IgD-negative memory B cell (primary cell): ENCODE results near the gene HSD3B2. TPM values are rescaled to one million over a fixed set of nuclear protein-coding genes. Genes with fewer than 3 reads are reported as not detected.

Experiments
- H3K27ac Mint-ChIP-seq, 3 donors: one replicate each; pipeline ENCODE4 v1.8.0; 2020 to 2022; ENCODE audit warnings: mild to moderate bottlenecking in 3 of 3, mixed read lengths in 3 of 3, moderate library complexity in 1 of 3
- H3K27me3 Mint-ChIP-seq: one replicate; pipeline ENCODE4 v1.8.0; 2021; ENCODE audit warnings: mixed read lengths
- H3K36me3 Mint-ChIP-seq: one replicate; pipeline ENCODE4 v1.8.0; 2020; ENCODE audit warnings: mild to moderate bottlenecking, mixed read lengths
- H3K4me1 Mint-ChIP-seq, 3 donors: one replicate each; pipeline ENCODE4 v1.8.0; 2020 to 2022; ENCODE audit warnings: mixed read lengths in 3 of 3, mild to moderate bottlenecking in 1 of 3
- H3K4me3 Mint-ChIP-seq, 4 donors: one replicate each; pipeline ENCODE4 v1.8.0; 2020 to 2022; ENCODE audit warnings: mild to moderate bottlenecking in 4 of 4, mixed read lengths in 4 of 4, moderate library complexity in 3 of 4
- H3K9me3 Mint-ChIP-seq, 3 donors: one replicate each; pipeline ENCODE4 v1.8.0; 2020 to 2021; ENCODE audit warnings: mixed read lengths in 3 of 3, mild to moderate bottlenecking in 1 of 3
- polyA plus RNA-seq: library from polyadenylated mRNA; unstranded; fragments of 300-500 nt; fragmentation: Illumina TruSeq; gene quantifications from one replicate; pipeline ENCODE4 v1.2.3, GENCODE V29; 2021

The HSD3B2 gene
- polyA plus RNA-seq, 1 donor from 2014 or later: not detected

DNA sequence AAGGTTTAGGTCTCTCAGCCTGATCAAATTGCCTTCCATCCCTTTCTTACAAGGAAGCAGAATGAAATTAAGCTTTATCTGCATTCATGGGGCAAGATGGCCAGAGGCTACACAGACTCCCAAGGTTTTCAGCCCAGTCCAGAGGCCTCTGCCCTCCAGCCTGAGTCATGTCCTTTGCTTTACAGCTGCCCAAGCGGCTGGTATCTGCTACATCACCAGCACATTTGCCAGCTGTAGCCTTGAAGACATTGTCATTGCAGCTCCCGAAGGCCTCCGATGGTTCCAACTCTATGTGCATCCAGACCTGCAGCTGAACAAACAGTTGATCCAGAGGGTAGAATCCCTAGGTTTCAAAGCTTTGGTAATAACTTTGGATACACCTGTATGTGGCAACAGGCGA, 30.4 kb upstream of the HSD3B2 start:
- Mint-ChIP-seq H3K4me1 (peaks cover 0 to 2% (median 0%) of the 10 kb centered on the region in 3 donors), H3K27me3 (peaks cover 3% of the 10 kb centered on the region), H3K4me3 (no peak overlapping the region), H3K9me3 (peaks cover 0 to 1% (median 0%) of the 10 kb centered on the region in 3 donors), H3K36me3 (no peaks in the 10 kb centered on the region), H3K27ac (no peak overlapping the region)

DNA sequence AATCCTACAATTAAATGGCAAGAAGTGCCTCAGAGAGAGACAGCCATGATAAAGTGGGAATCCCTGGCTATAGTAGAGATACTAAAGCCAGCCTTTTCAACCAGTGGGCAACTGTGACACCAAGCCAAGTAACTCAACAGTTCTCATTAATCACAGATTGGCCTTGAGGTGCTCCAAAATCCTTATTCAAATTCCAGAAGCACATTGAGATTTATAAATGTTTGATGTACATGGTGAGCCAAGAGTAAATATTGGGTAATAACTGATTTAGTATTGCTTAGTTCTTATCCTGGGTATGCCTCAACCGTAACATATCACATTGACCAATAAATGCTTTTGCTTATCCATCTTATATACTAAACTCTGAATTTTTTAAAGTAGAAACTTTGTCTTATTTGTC, 29.3 kb upstream of the HSD3B2 start:
- peaks cover 4% of the 10 kb centered on the region for H3K27me3 Mint-ChIP-seq
- H3K4me3 Mint-ChIP-seq: no peak overlapping the region
- H3K4me1 Mint-ChIP-seq: no peaks in the 10 kb centered on the region
- peaks cover 0 to 1% (median 0%) of the 10 kb centered on the region in 3 donors for H3K9me3 Mint-ChIP-seq
- no peak overlapping the region for H3K27ac Mint-ChIP-seq
- no peaks in the 10 kb centered on the region for H3K36me3 Mint-ChIP-seq

DNA sequence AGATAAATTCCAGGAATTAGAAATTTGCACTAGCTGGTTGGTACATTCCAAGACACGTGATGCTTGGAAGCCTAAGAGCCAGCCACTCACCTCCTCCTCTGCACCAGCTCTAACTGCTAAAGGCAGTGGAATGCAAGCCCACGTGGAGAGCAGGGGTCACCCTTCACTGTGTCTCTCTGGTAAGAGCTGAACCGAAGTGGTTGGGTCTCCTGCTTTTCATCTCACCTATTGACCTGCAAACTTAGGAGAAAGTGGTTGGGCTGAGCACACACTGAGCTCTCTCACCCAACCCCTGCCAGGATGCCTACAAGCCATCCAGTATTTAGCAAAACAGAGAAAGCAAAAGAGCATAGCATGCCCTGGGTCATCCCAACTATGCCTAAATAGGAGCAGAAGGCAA, 27.1 kb upstream of the HSD3B2 start:
- Mint-ChIP-seq H3K4me3 (no peak overlapping the region), H3K36me3 (no peaks in the 10 kb centered on the region), H3K9me3 (no peaks in the 10 kb centered on the region), H3K4me1 (no peaks in the 10 kb centered on the region), H3K27me3 (peaks cover 6% of the 10 kb centered on the region), H3K27ac (no peak overlapping the region)

DNA sequence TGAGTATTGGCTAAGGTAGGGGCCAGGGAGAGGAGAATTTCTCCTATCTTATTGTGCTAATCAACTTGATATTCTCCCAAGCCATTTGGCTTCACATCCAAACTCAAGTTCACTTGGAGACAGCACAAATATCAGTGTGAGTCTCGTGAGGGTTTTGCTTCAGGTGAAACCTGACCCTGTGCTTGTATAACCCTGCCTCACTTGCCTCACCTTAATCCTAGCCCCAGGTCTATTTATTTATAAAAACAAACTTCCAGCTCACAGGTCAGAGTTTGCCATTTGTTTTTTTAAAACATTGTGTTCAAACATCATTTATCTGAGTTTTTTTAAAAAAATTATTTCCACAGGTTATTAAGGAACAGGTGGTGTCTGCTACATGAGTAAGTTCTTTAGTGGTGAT, 26.5 kb upstream of the HSD3B2 start:
- Mint-ChIP-seq H3K4me1 (no peaks in the 10 kb centered on the region), H3K4me3 (no peak overlapping the region), H3K9me3 (no peaks in the 10 kb centered on the region), H3K36me3 (no peaks in the 10 kb centered on the region), H3K27ac (no peak overlapping the region), H3K27me3 (peaks cover 4% of the 10 kb centered on the region)

DNA sequence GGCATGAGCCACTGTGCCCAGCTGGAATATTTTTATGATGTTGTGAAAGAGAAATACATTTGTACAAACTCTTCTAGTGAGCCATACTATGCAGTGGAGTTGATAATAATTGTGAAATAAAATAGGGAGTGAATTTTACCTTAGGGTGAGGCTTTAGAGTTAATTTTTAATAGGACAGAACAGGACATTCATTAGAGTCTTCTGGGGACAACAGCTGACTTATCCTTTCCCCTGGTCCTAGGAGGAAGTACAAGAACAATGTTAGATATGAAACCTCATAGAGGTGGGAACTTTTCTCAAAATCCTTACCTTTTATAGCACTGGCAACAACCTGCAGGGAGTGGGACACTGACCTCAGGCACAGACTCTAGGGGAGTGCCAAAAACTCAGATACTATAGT, 24.4 kb upstream of the HSD3B2 start:
- no peak overlapping the region for H3K4me3 Mint-ChIP-seq
- no peaks in the 10 kb centered on the region for H3K36me3 Mint-ChIP-seq
- peaks cover 4% of the 10 kb centered on the region for H3K27me3 Mint-ChIP-seq
- H3K27ac Mint-ChIP-seq: no peak overlapping the region
- peaks cover 0 to 2% (median 0%) of the 10 kb centered on the region in 3 donors for H3K9me3 Mint-ChIP-seq
- H3K4me1 Mint-ChIP-seq: no peaks in the 10 kb centered on the region

GRCh38 chr1:119391749-119392148, 23.2 kb upstream of the HSD3B2 start:
- Mint-ChIP-seq H3K27ac (no peak overlapping the region), H3K4me1 (no peaks in the 10 kb centered on the region), H3K36me3 (no peaks in the 10 kb centered on the region), H3K9me3 (peaks cover 0 to 2% (median 0%) of the 10 kb centered on the region in 3 donors), H3K4me3 (no peak overlapping the region), H3K27me3 (peaks cover 4% of the 10 kb centered on the region)

DNA sequence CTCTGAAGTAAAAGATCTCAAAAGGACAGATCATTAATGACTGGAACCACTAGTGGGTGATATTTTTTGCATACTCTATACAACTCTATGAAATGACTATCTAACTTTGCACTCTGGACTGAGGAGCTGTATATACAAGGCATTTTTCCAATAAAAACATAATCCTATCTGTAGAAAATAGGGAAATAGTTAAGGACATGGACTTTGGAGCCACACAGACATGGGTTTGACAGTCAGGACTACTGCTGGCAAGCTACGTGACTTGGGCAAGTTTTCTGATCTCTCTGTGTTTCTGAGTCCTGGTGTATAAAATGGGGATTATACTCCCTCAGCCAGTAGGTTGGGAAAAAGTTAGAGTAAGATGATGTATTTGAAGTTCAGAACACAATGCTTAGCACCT, 20.9 kb upstream of the HSD3B2 start:
- Mint-ChIP-seq H3K27ac (no peak overlapping the region), H3K4me3 (no peak overlapping the region), H3K27me3 (peaks cover 3% of the 10 kb centered on the region), H3K4me1 (no peaks in the 10 kb centered on the region), H3K36me3 (no peaks in the 10 kb centered on the region), H3K9me3 (peaks cover 0 to 2% (median 0%) of the 10 kb centered on the region in 3 donors)

DNA sequence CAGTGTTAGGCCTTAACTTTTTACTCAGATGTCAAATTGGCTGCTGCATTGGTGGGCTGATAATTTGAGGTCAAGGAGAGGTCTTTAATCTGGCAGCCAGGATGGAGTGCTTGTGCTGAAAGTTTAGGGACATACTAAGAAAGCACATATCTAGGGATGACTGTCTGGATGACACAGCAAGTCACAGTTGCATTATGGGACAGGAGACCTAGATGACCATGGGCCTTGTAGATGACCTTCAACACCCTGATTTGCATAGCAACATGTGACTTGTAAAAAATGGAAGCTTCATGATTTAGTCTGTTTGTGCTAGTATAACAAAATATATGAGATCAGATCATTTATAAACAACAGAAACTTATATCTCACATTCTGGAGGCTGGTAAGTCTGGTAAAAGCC, 18.0 kb upstream of the HSD3B2 start:
- Mint-ChIP-seq H3K27ac (no peak overlapping the region), H3K36me3 (no peaks in the 10 kb centered on the region), H3K4me1 (no peaks in the 10 kb centered on the region), H3K27me3 (no peaks in the 10 kb centered on the region), H3K9me3 (peaks cover 0 to 2% (median 0%) of the 10 kb centered on the region in 3 donors), H3K4me3 (no peak overlapping the region)

GRCh38 chr1:119397986-119398385, 17.0 kb upstream of the HSD3B2 start:
- no peaks in the 10 kb centered on the region for H3K4me1 Mint-ChIP-seq
- H3K27ac Mint-ChIP-seq: no peak overlapping the region
- H3K36me3 Mint-ChIP-seq: no peaks in the 10 kb centered on the region
- no peaks in the 10 kb centered on the region for H3K27me3 Mint-ChIP-seq
- peaks cover 0 to 2% (median 0%) of the 10 kb centered on the region in 3 donors for H3K9me3 Mint-ChIP-seq
- H3K4me3 Mint-ChIP-seq: no peak overlapping the region

DNA sequence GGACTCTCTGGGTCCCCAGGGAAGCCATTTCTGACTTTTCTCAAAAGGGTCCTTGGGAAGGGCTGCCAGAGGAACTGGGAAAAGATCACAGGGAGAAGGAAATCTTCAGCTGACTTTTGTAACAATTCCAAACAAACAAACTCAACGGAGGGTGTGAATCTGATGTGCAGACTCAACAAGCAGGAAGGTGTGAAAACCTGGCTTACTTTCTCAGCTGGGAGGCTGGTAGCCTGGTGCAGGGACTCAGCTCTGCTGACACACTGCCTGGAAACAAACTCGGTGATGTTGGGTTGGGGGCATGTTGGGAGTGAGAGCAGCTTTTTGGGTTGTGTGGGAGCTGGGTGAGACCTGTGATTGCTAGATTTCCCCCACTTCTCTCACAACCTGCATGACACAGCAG, 10.2 kb upstream of the HSD3B2 start:
- H3K4me1 Mint-ChIP-seq: no peaks in the 10 kb centered on the region
- H3K9me3 Mint-ChIP-seq: peaks cover 3 to 20% (median 4%) of the 10 kb centered on the region in 3 donors
- H3K4me3 Mint-ChIP-seq: no peak overlapping the region
- peaks cover 3% of the 10 kb centered on the region for H3K27me3 Mint-ChIP-seq
- no peak overlapping the region for H3K27ac Mint-ChIP-seq
- H3K36me3 Mint-ChIP-seq: no peaks in the 10 kb centered on the region

- H3K36me3 Mint-ChIP-seq: peaks cover 3% of the 10 kb centered on the region
- H3K4me1 Mint-ChIP-seq: peaks cover 0 to 3% (median 0%) of the 10 kb centered on the region in 3 donors
- no peak overlapping the region for H3K27ac Mint-ChIP-seq
- peaks cover 3 to 20% (median 6%) of the 10 kb centered on the region in 3 donors for H3K9me3 Mint-ChIP-seq
- no peak overlapping the region for H3K4me3 Mint-ChIP-seq
- peaks cover 3% of the 10 kb centered on the region for H3K27me3 Mint-ChIP-seq
Measured at GRCh38 chr1:119409731-119410130, 5.2 kb upstream of the HSD3B2 start.

- Mint-ChIP-seq H3K36me3 (peaks cover 3% of the 10 kb centered on the region), H3K27me3 (peaks cover 3% of the 10 kb centered on the region), H3K27ac (no peak overlapping the region), H3K9me3 (peaks cover 3 to 14% (median 6%) of the 10 kb centered on the region in 3 donors), H3K4me1 (peaks cover 0 to 3% (median 0%) of the 10 kb centered on the region in 3 donors), H3K4me3 (no peak overlapping the region)
Measured at GRCh38 chr1:119410961-119411360, 4.0 kb upstream of the HSD3B2 start.

GRCh38 chr1:119416006-119416640, 1.2 kb downstream of the HSD3B2 start:
- no peaks in the 10 kb centered on the region for H3K27me3 Mint-ChIP-seq
- peaks cover 0 to 2% (median 0%) of the 10 kb centered on the region in 3 donors for H3K9me3 Mint-ChIP-seq
- H3K4me1 Mint-ChIP-seq: peaks cover 0 to 3% (median 0%) of the 10 kb centered on the region in 3 donors
- no peak overlapping the region for H3K4me3 Mint-ChIP-seq
- H3K36me3 Mint-ChIP-seq: no peaks in the 10 kb centered on the region
- no peak overlapping the region for H3K27ac Mint-ChIP-seq

DNA sequence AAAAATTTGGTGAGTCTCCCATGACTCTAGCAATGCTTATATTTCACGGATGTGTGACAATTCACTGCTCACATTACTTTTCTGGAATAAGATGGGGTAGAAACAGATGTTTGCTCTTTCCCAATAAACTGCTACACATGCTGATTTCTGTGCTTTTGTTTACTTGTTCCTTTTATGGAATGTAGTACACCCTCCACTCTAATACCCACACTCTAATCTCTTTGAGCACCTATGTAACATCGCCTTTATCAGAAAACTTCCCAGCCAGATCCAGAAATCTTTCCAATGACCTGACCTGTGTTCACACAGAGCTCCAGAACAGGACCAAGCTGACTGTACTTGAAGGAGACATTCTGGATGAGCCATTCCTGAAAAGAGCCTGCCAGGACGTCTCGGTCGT, 4.2 kb downstream of the HSD3B2 start:
- no peaks in the 10 kb centered on the region for H3K36me3 Mint-ChIP-seq
- H3K27me3 Mint-ChIP-seq: peaks cover 3% of the 10 kb centered on the region
- no peak overlapping the region for H3K27ac Mint-ChIP-seq
- no peak overlapping the region for H3K4me3 Mint-ChIP-seq
- H3K4me1 Mint-ChIP-seq: no peaks in the 10 kb centered on the region
- peaks cover 0 to 2% (median 0%) of the 10 kb centered on the region in 3 donors for H3K9me3 Mint-ChIP-seq

GRCh38 chr1:119420638-119421037, 5.7 kb downstream of the HSD3B2 start:
- Mint-ChIP-seq H3K4me1 (no peaks in the 10 kb centered on the region), H3K27ac (no peak overlapping the region), H3K9me3 (peaks cover 0 to 2% (median 0%) of the 10 kb centered on the region in 3 donors), H3K27me3 (peaks cover 3% of the 10 kb centered on the region), H3K4me3 (no peak overlapping the region), H3K36me3 (no peaks in the 10 kb centered on the region)

DNA sequence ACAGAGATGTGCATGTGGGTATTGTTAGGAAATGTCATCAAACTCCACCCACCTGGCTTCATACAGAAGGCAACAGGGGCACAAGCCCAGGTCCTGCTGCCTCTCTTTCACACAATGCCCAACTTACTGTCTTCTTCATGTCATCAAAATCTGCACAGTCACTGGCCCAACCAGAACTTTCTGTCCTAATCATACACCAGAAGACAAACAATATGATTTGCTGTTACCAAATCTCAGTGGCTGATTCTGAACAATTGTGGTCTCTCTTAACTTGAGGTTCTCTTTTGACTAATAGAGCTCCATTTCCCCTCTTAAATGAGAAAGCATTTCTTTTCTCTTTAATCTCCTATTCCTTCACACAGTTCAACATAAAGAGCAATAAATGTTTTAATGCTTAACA, 7.7 kb downstream of the HSD3B2 start:
- H3K36me3 Mint-ChIP-seq: no peaks in the 10 kb centered on the region
- peaks cover 0 to 2% (median 0%) of the 10 kb centered on the region in 3 donors for H3K9me3 Mint-ChIP-seq
- H3K4me3 Mint-ChIP-seq: no peak overlapping the region
- H3K4me1 Mint-ChIP-seq: no peaks in the 10 kb centered on the region
- H3K27ac Mint-ChIP-seq: no peak overlapping the region
- peaks cover 5% of the 10 kb centered on the region for H3K27me3 Mint-ChIP-seq
